WERI-Rb-1 (cell line): Measurements from ENCODE around the gene MTCH1.

Source experiments
- DNase-seq: peaks from one replicate; pipeline ENCODE4 v3.0.0-alpha.2; 2020
- H3K27ac ChIP-seq: fragments of 250-450 bp; sonication (Bioruptor Pico); 2 replicates; pipeline ENCODE4 v1.5.1; 2020; ENCODE audit warnings: mild to moderate bottlenecking, moderate library complexity
- H3K27me3 ChIP-seq: fragments of 250-450 bp; sonication (Bioruptor Pico); 2 replicates; pipeline ENCODE4 v1.5.1; 2021; ENCODE audit warnings: mild to moderate bottlenecking, low read depth, moderate library complexity; ENCODE audit not compliant: insufficient read depth, severe bottlenecking
- H3K36me3 ChIP-seq: fragments of 250-450 bp; sonication (Bioruptor Pico); 2 replicates; pipeline ENCODE4 v1.5.1; 2020; ENCODE audit warnings: mild to moderate bottlenecking, moderate library complexity
- H3K4me3 ChIP-seq: 2 replicates; pipeline ENCODE4 v1.5.1; 2011; ENCODE audit warnings: low read depth, mild to moderate bottlenecking, control low read depth, low read length
- H3K9me3 ChIP-seq: fragments of 250-450 bp; sonication (Bioruptor Pico); 2 replicates; pipeline ENCODE4 v1.5.1; 2021; ENCODE audit warnings: mild to moderate bottlenecking, moderate library complexity; ENCODE audit not compliant: severe bottlenecking
- CTCF ChIP-seq: IDR thresholded peaks from 2 replicates; pipeline ENCODE4 v1.5.1; 2011; ENCODE audit warnings: low read depth, mild to moderate bottlenecking, control low read depth, inconsistent platforms, low read length

The MTCH1 gene

GRCh38 chr6:37022135-37022863, 36.3 kb upstream of the MTCH1 start:
- Histone ChIP-seq H3K4me3 (no peak overlapping the region), H3K36me3 (no peaks in the 10 kb centered on the region), H3K9me3 (no peaks in the 10 kb centered on the region), H3K27me3 (no peaks in the 10 kb centered on the region), H3K27ac (no peak overlapping the region)
- no peak for TF ChIP-seq CTCF
- no peak for DNase-seq

GRCh38 chr6:37021356-37022129, 35.5 kb upstream of the MTCH1 start:
- DNase-seq, result peak; percentile 52
- Histone ChIP-seq H3K4me3 (no peak overlapping the region), H3K36me3 (no peaks in the 10 kb centered on the region), H3K9me3 (no peaks in the 10 kb centered on the region), H3K27ac (no peak overlapping the region), H3K27me3 (no peaks in the 10 kb centered on the region)
- peak; percentile 47; the same call in 1 of the 2 replicates for TF ChIP-seq CTCF

- TF ChIP-seq CTCF, result no peak
- DNase-seq, result no peak
- no peaks in the 10 kb centered on the region for H3K36me3 ChIP-seq
- H3K9me3 ChIP-seq, result no peaks in the 10 kb centered on the region
- H3K27me3 ChIP-seq, result no peaks in the 10 kb centered on the region
- H3K4me3 ChIP-seq, result no peak overlapping the region
- no peak overlapping the region for H3K27ac ChIP-seq
Measured at GRCh38 chr6:37020812-37021211, 34.8 kb upstream of the MTCH1 start.

- Histone ChIP-seq H3K27ac (no peak overlapping the region), H3K9me3 (no peaks in the 10 kb centered on the region), H3K4me3 (no peak overlapping the region), H3K36me3 (no peaks in the 10 kb centered on the region), H3K27me3 (no peaks in the 10 kb centered on the region)
- DNase-seq, result no peak
- TF ChIP-seq CTCF, result no peak
Measured at GRCh38 chr6:37020381-37020780, 34.4 kb upstream of the MTCH1 start.

GRCh38 chr6:37019065-37019450, 33.1 kb upstream of the MTCH1 start:
- no peak overlapping the region for H3K27ac ChIP-seq
- H3K27me3 ChIP-seq, result no peaks in the 10 kb centered on the region
- H3K36me3 ChIP-seq, result no peaks in the 10 kb centered on the region
- no peaks in the 10 kb centered on the region for H3K9me3 ChIP-seq
- no peak overlapping the region for H3K4me3 ChIP-seq
- DNase-seq, result no peak
- TF ChIP-seq CTCF, result no peak
